HFF-Myc (cell line): ENCODE data around the gene ARFGAP1.

Experiments used
- DNase-seq: peaks from one replicate; pipeline ENCODE4 v3.0.0-alpha.2; 2011; ENCODE audit warnings: low read depth; ENCODE audit errors: extremely low read depth
- H3K4me3 ChIP-seq: replicated peaks from 2 replicates; pipeline ENCODE4 v1.5.1; 2011; ENCODE audit warnings: low read depth, mild to moderate bottlenecking, control low read depth, low read length
- TF ChIP-seq, protein P1 (sequence below): IDR thresholded peaks from 2 replicates; pipeline ENCODE4 v1.5.1; 2012; ENCODE audit warnings: mild to moderate bottlenecking, low read depth, low read length, control low read depth; ENCODE audit errors: missing control alignments

Gene ARFGAP1

DNA sequence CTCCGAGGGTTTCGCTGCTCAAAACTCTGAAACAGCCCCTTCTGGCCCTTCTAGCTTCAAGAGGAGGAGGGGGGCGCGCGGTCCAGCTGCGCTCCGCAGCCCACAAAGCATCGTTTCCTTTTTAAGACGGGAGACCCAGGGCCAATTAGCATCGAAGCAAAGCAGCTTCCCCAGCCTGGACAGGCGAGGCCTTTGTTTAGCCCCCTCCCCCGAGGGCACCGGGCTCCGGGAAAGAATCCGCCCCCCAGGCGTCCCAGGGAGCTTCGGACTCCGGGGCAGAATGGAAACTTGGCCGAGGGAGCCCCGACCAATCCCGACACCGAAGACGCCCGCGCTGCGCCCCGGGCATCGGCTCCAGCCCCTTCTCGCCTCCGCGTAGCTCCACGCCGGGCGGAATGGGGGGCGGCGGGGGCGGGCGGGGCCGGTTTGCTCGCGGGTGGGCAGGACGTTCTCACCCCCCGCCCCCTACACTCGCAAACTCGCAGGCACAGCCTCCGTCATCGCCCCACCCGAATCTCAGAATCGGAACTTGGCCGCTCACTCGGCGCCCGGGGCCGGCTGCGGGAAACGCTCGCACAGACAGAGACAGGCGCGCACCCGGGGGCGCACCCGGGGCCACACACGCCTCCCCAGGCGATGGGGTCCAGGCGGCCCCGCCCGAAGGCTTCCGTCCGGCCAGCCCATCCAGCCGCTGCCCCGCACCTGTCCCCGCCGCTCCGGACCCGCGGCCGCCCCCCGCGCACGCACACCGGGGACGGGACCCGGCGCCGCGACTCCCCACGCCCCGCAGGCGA is 19.0 kb upstream of the ARFGAP1 start:
- DNase-seq = no peak

DNA sequence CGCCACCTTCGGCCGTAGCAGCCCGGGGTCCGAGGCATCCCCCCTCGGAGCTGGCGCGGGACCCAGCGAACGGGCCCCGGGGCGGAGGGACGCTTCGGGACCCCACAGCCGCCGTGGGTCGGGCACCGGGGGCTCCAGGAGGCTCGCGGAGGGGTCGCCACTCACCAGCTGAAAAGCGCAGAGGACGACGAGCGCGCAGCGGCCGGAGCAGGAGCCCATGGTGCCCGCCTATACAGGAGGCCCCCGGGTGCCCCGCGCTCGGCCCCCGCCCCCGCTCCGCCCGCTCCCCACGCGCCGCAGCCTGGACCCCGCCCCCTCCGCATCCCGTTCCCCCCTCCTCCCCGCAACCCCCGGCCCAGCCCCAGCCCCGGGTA is 18.4 kb upstream of the ARFGAP1 start, which contains the start of gene NKAIN4:
TSS of gene NKAIN4 (minus strand) at position 232 of the 374 bp plus-strand sequence. CDS start at position 219, 13 bp downstream.
- no peak for DNase-seq
- TF ChIP-seq, protein P1, sequence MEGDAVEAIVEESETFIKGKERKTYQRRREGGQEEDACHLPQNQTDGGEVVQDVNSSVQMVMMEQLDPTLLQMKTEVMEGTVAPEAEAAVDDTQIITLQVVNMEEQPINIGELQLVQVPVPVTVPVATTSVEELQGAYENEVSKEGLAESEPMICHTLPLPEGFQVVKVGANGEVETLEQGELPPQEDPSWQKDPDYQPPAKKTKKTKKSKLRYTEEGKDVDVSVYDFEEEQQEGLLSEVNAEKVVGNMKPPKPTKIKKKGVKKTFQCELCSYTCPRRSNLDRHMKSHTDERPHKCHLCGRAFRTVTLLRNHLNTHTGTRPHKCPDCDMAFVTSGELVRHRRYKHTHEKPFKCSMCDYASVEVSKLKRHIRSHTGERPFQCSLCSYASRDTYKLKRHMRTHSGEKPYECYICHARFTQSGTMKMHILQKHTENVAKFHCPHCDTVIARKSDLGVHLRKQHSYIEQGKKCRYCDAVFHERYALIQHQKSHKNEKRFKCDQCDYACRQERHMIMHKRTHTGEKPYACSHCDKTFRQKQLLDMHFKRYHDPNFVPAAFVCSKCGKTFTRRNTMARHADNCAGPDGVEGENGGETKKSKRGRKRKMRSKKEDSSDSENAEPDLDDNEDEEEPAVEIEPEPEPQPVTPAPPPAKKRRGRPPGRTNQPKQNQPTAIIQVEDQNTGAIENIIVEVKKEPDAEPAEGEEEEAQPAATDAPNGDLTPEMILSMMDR = no peak
- H3K4me3 ChIP-seq = no peak within 1 kb of the TSS

More for the DNA sequence above, 19.0 kb upstream of the ARFGAP1 start:
- TF ChIP-seq, protein P1 = no peak
- no peak overlapping the region for H3K4me3 ChIP-seq

DNA sequence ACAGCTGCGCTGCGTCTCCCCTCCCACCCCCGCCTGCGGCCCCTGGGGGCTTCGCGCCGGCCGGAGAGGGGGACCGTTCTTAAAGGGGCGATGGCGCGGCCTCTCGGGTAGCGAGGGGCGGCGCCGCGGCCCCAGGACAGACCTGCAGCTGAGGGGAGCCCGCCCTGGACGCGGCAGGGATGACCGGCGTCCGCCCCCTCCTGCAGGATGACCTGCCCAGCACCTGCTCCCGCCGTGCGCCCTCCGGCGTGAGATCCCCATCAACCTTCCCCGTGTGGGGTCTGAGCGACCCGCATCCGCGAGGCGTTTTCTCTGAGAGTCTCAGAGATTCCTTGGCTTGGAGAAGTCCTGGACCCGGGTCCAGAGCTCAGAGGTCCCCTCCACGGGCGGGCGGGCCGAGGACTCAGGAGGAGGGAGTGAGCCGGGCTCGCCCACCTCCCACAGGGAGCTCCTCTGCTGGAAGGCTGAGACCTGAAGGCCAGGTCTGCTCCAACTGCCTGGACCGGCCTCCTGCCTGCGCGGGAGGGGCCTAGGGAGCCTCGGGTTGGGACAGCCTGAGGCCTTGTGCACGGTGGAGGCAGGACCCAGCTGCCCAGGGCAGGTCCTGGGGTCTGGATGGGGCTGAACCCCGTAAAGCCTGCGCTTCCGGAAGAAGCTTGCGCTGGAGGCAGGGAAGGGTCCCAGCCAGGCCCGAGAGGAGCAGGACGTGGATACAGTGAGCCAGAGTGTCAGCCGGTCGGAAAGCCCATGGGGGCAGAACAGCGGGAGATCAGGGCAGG is 17.8 kb upstream of the ARFGAP1 start:
- DNase-seq = no peak
- TF ChIP-seq, protein P1 = no peak
- H3K4me3 ChIP-seq = no peak overlapping the region

DNA sequence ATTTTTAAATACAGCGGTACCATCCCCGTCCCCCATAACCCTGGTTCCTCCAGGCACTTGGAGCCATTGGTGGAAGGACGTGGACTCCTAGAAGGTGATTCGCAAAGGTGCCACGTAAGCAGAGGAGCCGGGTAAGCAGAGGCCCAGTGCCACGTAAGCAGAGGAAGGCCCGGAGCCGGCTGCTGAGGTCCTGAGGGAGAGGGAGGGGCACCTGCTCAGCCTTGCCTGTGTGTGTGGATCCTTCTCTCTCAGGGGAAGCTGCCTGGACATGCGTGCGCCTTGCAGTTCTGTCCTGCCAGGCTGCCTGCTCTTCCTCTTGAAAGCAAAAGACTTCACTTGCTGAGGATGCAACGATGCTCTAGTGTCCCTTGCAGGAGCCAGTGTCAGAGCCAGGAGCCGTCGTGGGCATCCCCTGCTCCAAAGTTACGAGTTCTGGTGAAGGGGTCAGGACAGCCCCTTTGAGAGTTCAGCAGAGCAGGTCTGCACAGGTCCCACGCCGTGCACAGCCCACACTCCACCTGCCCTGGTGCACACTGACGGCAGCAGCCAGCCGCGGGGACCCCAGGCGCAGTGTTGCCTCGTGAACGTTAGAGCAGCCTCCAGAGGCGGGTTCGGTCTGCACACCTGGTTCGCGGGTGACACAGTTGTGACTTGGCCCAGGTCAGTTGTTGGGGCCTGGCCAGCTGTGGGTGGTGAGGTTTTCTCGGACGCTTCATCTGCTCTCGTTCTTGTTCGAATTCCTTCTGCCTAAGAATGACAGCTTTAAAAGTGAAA is 16.5 kb upstream of the ARFGAP1 start:
- TF ChIP-seq, protein P1 = no peak
- no peak for DNase-seq
- no peak overlapping the region for H3K4me3 ChIP-seq

DNA sequence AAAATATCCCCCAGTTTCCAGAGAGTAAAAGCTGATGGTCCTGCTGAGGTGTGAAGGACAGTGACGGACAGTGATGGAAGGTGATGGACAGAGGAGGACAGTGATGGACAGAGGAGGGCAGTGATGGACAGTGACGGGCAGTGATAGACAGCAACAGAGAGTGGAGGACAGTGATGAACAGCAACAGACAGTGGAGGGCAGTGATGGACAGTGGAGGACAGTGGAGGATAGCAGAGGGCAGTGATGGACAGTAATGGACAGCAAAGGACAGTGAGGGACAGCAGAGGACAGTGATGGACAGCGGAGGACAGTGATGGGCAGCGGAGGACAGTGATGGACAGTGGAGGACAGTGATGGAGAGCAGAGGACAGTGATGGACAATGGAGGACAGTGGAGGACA is 15.7 kb upstream of the ARFGAP1 start:
- TF ChIP-seq, protein P1 = no peak
- H3K4me3 ChIP-seq = no peak overlapping the region
- DNase-seq = no peak

DNA sequence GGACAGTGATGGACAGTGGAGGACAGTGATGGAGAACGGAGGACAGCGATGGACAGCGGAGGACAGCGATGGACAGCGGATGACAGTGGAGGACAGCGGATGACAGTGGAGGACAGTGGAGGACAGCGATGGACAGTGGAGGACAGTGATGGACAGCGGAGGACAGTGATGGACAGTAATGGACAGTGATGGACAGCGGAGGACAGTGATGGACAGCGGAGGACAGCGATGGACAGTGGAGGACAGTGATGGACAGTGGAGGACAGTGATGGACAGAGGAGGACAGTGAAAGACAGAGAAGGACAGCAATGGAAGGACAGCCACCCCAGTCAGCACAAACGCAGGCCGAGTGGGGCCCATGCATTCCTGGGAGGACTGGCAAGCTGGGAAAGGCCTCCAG is 15.0 kb upstream of the ARFGAP1 start:
- TF ChIP-seq, protein P1 = no peak
- DNase-seq = no peak
- H3K4me3 ChIP-seq = no peak overlapping the region
